Peyer's patch (tissue), 4 donors: ENCODE data around the gene CA10.

ENCODE experiments used
- POLR2A ChIP-seq, 2 donors: fragments of 450-650 bp; IDR thresholded peaks; one replicate each; pipeline ENCODE4 v1.5.1; 2017; ENCODE audit warnings: antibody characterized with exemption in 2 of 2, mild to moderate bottlenecking in 2 of 2, moderate library complexity in 2 of 2
- TF ChIP-seq, protein P1 (sequence below), 6 experiments: fragments of 450-650 bp in 4 of 6; fragments of 200-600 bp in 2 of 6; sonication (generic) in 1 of 6; IDR thresholded peaks; one replicate each; pipeline ENCODE4 v1.5.1; 2017 to 2019; ENCODE audit warnings: antibody characterized with exemption in 6 of 6, mild to moderate bottlenecking in 3 of 6, moderate library complexity in 1 of 6

DNA sequence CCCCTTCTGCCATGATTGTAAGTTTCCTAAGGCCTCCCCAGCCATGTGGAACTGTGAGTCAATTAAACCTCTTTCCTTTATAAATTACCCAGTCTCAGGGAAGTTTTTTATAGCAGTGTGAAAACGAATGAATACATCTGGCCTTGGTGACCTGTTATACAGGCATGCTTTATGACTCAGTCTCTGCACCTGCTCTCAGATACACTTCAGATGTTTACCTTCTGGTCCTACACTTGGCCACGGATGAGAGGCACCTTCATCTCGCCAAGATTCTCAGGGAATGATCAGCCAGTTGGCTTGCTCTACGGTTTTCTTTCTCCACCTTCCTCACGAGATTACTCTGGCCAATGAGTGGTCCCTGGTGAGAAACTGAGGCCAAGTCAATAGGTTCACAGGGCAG, 304.7 kb downstream of the CA10 start:
- TF ChIP-seq, protein P1, sequence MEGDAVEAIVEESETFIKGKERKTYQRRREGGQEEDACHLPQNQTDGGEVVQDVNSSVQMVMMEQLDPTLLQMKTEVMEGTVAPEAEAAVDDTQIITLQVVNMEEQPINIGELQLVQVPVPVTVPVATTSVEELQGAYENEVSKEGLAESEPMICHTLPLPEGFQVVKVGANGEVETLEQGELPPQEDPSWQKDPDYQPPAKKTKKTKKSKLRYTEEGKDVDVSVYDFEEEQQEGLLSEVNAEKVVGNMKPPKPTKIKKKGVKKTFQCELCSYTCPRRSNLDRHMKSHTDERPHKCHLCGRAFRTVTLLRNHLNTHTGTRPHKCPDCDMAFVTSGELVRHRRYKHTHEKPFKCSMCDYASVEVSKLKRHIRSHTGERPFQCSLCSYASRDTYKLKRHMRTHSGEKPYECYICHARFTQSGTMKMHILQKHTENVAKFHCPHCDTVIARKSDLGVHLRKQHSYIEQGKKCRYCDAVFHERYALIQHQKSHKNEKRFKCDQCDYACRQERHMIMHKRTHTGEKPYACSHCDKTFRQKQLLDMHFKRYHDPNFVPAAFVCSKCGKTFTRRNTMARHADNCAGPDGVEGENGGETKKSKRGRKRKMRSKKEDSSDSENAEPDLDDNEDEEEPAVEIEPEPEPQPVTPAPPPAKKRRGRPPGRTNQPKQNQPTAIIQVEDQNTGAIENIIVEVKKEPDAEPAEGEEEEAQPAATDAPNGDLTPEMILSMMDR (IDR thresholded peaks at IDR 0.05): no peak
- TF ChIP-seq POLR2A (IDR thresholded peaks at IDR 0.05): no peak
